Uterus (tissue), 4 donors: ENCODE measurements around the gene R3HDM2. TPM values are rescaled to one million over a fixed set of nuclear protein-coding genes. Genes with fewer than 3 reads are reported as not detected.

Experiments
- DNase-seq, 2 donors: peaks; one replicate each; pipeline ENCODE4 v3.0.0-alpha.2; 2019 to 2020
- H3K27ac ChIP-seq, 2 donors: fragments of 200-600 bp; sonication (generic); 1 replicate in 1 of 2; 2 replicates in 1 of 2; pipeline ENCODE4 v1.5.1; 2016 to 2018
- H3K27me3 ChIP-seq, 2 donors: fragments of 200-600 bp; sonication (generic); one replicate each; pipeline ENCODE4 v1.5.1; 2018 to 2019; ENCODE audit warnings: control low read depth in 1 of 2
- H3K36me3 ChIP-seq, 2 donors: fragments of 200-600 bp; sonication (generic); one replicate each; pipeline ENCODE4 v1.5.1; 2019; ENCODE audit warnings: control low read depth in 1 of 2
- H3K4me1 ChIP-seq, 2 donors: fragments of 200-600 bp; sonication (generic); one replicate each; pipeline ENCODE4 v1.5.1; 2018 to 2019; ENCODE audit warnings: control low read depth in 1 of 2
- H3K4me3 ChIP-seq, 2 donors: fragments of 200-600 bp; sonication (generic); 1 replicate in 1 of 2; 2 replicates in 1 of 2; pipeline ENCODE4 v1.5.1; 2018 to 2019; ENCODE audit warnings: mild to moderate bottlenecking in 1 of 2
- H3K9me3 ChIP-seq, 2 donors: fragments of 200-600 bp; sonication (generic); one replicate each; pipeline ENCODE4 v1.5.1; 2019; ENCODE audit warnings: control low read depth in 1 of 2
- POLR2A ChIP-seq, 2 donors: fragments of 450-650 bp; IDR thresholded peaks; one replicate each; pipeline ENCODE4 v1.6.1; 2016; ENCODE audit warnings: antibody characterized with exemption in 2 of 2, mild to moderate bottlenecking in 1 of 2, moderate library complexity in 1 of 2
- intact Hi-C: fragments of 100-400 bp; cut with DNase I; formaldehyde crosslinking; loops from one replicate; pipeline ENCODE4 v1.15.1; 2023; ENCODE audit warnings: low total_unique reads
- total RNA-seq, 4 donors: library from RNA; depleted of rRNA in 3 of 4; stranded (reverse); fragments of >200 nt in 3 of 4; gene quantifications; one replicate each; pipeline versions ENCODE4 v1.1.0 to v1.2.4, GENCODE V29; 2014 to 2023
- TF ChIP-seq, protein P1 (sequence below), 4 experiments: fragments of 200-600 bp in 2 of 4; fragments of 450-650 bp in 2 of 4; sonication (generic) in 2 of 4; IDR thresholded peaks; one replicate each; pipeline ENCODE4 v1.5.1; 2016 to 2019; ENCODE audit warnings: antibody characterized with exemption in 4 of 4, mild to moderate bottlenecking in 2 of 4, moderate library complexity in 1 of 4
- donor health status: DM: yes; HTN: yes; CAD: no.

Gene R3HDM2
- total RNA-seq, 4 donors from 2014 or later: 9.4 to 89.0 (median 34.2) TPM

- Histone ChIP-seq H3K27ac (no peak overlapping the region), H3K36me3 (no peaks in the 10 kb centered on the region)
- TF ChIP-seq, protein P1, sequence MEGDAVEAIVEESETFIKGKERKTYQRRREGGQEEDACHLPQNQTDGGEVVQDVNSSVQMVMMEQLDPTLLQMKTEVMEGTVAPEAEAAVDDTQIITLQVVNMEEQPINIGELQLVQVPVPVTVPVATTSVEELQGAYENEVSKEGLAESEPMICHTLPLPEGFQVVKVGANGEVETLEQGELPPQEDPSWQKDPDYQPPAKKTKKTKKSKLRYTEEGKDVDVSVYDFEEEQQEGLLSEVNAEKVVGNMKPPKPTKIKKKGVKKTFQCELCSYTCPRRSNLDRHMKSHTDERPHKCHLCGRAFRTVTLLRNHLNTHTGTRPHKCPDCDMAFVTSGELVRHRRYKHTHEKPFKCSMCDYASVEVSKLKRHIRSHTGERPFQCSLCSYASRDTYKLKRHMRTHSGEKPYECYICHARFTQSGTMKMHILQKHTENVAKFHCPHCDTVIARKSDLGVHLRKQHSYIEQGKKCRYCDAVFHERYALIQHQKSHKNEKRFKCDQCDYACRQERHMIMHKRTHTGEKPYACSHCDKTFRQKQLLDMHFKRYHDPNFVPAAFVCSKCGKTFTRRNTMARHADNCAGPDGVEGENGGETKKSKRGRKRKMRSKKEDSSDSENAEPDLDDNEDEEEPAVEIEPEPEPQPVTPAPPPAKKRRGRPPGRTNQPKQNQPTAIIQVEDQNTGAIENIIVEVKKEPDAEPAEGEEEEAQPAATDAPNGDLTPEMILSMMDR (IDR thresholded peaks at IDR 0.05): no peak
- TF ChIP-seq POLR2A (IDR thresholded peaks at IDR 0.05): no peak
Observed at GRCh38 chr12:57208631-57209282, 222.1 kb downstream of the R3HDM2 start.

DNA sequence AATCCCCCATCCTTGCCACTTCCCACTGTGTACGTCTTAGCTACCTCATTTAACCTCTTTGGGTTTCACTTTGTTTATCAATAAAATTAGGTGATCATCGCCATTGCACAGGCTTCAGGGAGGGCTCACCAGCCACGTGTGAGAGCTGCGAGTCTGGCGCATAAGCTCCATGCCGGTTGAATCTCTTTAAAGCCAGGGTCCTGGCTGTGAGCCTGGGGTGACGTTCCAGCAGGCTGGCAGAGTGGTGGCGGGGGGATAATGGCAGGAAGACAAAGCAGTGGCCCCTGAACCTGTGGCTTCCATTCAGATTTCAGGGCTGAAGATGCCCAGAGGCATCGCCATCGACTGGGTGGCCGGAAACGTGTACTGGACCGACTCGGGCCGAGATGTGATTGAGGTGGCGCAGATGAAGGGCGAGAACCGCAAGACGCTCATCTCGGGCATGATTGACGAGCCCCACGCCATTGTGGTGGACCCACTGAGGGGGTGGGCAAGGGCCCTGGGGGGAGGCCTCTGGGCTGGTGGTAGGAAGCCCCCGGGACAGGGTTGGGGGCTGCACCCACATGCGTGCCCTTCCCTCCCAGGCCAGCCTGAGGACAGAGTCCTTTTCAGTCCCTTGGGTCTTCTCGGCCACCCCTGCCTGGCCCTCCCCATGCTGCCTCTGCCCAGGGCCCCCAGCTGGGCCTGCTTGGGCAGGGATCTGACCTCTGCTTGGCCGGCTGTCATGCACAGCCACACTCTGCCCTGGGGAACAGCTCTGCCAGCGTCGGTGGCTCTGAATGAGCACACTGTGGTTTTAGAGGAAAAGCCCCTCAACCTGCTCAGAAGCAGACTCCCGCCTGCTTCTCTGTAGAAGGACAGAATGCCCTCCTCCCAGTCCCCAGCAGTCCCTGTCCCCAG is 222.9 kb downstream of the R3HDM2 start:
- no peak for DNase-seq
- H3K36me3 ChIP-seq: no peaks in the 10 kb centered on the region
- H3K9me3 ChIP-seq: no peaks in the 10 kb centered on the region
- TF ChIP-seq POLR2A (IDR thresholded peaks at IDR 0.05): no peak
- TF ChIP-seq, protein P1 (IDR thresholded peaks at IDR 0.05): no peak
- intact Hi-C loops: no loop called here
- H3K27ac ChIP-seq: no peak overlapping the region
- H3K4me3 ChIP-seq: no peak overlapping the region
- H3K4me1 ChIP-seq: no peaks in the 10 kb centered on the region
- no peaks in the 10 kb centered on the region for H3K27me3 ChIP-seq

More at GRCh38 chr12:57208631-57209282, 222.1 kb downstream of the R3HDM2 start:
- intact Hi-C loops: no loop called here
- Histone ChIP-seq H3K4me3 (no peak overlapping the region), H3K9me3 (no peaks in the 10 kb centered on the region), H3K27me3 (no peaks in the 10 kb centered on the region), H3K4me1 (no peaks in the 10 kb centered on the region)
- DNase-seq: no peak

- DNase-seq: no peak
- no peaks in the 10 kb centered on the region for H3K4me1 ChIP-seq
- intact Hi-C loops: no loop called here
- TF ChIP-seq, protein P1 (IDR thresholded peaks at IDR 0.05): no peak
- no peak for TF ChIP-seq POLR2A (IDR thresholded peaks at IDR 0.05)
- no peaks in the 10 kb centered on the region for H3K36me3 ChIP-seq
- no peaks in the 10 kb centered on the region for H3K9me3 ChIP-seq
- H3K4me3 ChIP-seq: no peak overlapping the region
- H3K27me3 ChIP-seq: no peaks in the 10 kb centered on the region
- no peak overlapping the region for H3K27ac ChIP-seq
Observed at GRCh38 chr12:57205931-57206330, 224.9 kb downstream of the R3HDM2 start.

- Histone ChIP-seq H3K4me3 (no peak overlapping the region), H3K4me1 (no peaks in the 10 kb centered on the region), H3K27me3 (no peaks in the 10 kb centered on the region), H3K27ac (no peak overlapping the region), H3K9me3 (no peaks in the 10 kb centered on the region), H3K36me3 (no peaks in the 10 kb centered on the region)
- TF ChIP-seq, protein P1 (IDR thresholded peaks at IDR 0.05): no peak
- TF ChIP-seq POLR2A (IDR thresholded peaks at IDR 0.05): no peak
- intact Hi-C loops: no loop called here
- no peak for DNase-seq
Observed at GRCh38 chr12:57205186-57205585, 225.7 kb downstream of the R3HDM2 start.

- no peaks in the 10 kb centered on the region for H3K9me3 ChIP-seq
- no peaks in the 10 kb centered on the region for H3K4me1 ChIP-seq
- DNase-seq: no peak
- no peak overlapping the region for H3K4me3 ChIP-seq
- no peaks in the 10 kb centered on the region for H3K27me3 ChIP-seq
- H3K36me3 ChIP-seq: no peaks in the 10 kb centered on the region
- intact Hi-C loops: no loop called here
- no peak overlapping the region for H3K27ac ChIP-seq
- no peak for TF ChIP-seq POLR2A (IDR thresholded peaks at IDR 0.05)
Observed at GRCh38 chr12:57204454-57204853, 226.4 kb downstream of the R3HDM2 start.
